ENCODE results near the gene SEMA4C. TPM values are rescaled to one million over a fixed set of nuclear protein-coding genes. Genes with fewer than 3 reads are reported as not detected.

The SEMA4C gene
- total and polyA plus RNA-seq, 9 of the 15 experiments (the other 6 are each of a cell fraction or from before 2014, with no cell fraction given): 0.32 to 59.7 (median 23.9) TPM

DNA sequence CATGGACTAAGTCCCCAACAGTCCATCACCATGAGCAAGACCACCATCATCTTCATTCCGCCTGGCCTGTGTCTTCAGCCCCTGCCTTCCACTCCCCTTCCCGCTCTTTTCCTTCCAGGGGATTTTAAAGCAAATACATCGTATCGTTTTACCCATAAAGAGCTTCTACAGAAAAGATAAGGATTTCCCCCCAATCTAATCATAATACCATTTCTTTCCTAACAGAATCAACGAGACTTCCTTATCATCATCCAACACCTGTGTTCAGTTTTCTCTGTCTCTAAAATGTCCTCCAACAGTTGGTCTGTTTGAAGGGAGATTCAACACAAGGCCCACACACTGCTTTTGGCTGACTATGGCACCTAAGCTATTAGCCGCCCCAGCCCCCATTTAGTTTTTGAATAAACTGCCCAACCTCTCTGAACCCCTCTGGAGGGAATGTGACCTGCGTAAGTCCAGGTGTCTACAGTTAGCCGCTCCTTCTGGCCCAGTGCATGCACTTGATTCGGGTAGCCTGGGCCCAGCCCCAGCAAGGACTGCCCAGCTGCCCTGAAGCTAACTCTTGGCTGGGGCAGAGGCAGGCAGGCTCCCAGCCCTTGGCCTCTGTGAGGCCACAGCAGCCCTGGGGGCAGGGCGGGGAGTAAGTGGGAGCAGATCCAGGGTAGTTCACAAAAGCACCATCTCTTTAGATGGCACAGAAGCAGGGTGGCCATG, 25.3 kb upstream of the SEMA4C start (continued):
- TF ChIP-seq ZBTB49 (CRISPR knock-in tag; IDR thresholded peaks at IDR 0.05; ENCODE audit: borderline replicate concordance): no peak
- TF ChIP-seq SMAD2 (IDR thresholded peaks at IDR 0.05; ENCODE audit: low read depth, low read length): no peak
- TF ChIP-seq RAD51 (IDR thresholded peaks at IDR 0.05; ENCODE audit: borderline replicate concordance, low read depth): no peak; the same call in 1 of the 2 replicates
- peak; percentile 96 for TF ChIP-seq DPF2 (IDR thresholded peaks at IDR 0.05)
- peak; percentile 83; the same call in 1 of the 2 replicates for TF ChIP-seq NCOA1 (IDR thresholded peaks at IDR 0.05; ENCODE audit: low read depth)
- peak; percentile 10; the same call in 1 of the 2 replicates for TF ChIP-seq VEZF1 (CRISPR knock-in tag; IDR thresholded peaks at IDR 0.05)
- peak; percentile 92 for TF ChIP-seq PML (IDR thresholded peaks at IDR 0.05; ENCODE audit: low read length)
- peak; percentile 88 for TF ChIP-seq SMARCE1 (IDR thresholded peaks at IDR 0.05)
- TF ChIP-seq, protein P1, sequence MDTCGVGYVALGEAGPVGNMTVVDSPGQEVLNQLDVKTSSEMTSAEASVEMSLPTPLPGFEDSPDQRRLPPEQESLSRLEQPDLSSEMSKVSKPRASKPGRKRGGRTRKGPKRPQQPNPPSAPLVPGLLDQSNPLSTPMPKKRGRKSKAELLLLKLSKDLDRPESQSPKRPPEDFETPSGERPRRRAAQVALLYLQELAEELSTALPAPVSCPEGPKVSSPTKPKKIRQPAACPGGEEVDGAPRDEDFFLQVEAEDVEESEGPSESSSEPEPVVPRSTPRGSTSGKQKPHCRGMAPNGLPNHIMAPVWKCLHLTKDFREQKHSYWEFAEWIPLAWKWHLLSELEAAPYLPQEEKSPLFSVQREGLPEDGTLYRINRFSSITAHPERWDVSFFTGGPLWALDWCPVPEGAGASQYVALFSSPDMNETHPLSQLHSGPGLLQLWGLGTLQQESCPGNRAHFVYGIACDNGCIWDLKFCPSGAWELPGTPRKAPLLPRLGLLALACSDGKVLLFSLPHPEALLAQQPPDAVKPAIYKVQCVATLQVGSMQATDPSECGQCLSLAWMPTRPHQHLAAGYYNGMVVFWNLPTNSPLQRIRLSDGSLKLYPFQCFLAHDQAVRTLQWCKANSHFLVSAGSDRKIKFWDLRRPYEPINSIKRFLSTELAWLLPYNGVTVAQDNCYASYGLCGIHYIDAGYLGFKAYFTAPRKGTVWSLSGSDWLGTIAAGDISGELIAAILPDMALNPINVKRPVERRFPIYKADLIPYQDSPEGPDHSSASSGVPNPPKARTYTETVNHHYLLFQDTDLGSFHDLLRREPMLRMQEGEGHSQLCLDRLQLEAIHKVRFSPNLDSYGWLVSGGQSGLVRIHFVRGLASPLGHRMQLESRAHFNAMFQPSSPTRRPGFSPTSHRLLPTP (IDR thresholded peaks at IDR 0.05; ENCODE audit: borderline replicate concordance, extremely low read depth, insufficient read length): no peak
- peak; percentile 85 for TF ChIP-seq SOX6 (IDR thresholded peaks at IDR 0.05)
- TF ChIP-seq RCOR1 (IDR thresholded peaks at IDR 0.05; ENCODE audit: borderline replicate concordance in 1 of 2, low read depth in 2 of 2, low read length in 2 of 2): peak in 1 of 2 experiments; percentile 78; a peak in 2 of 4 replicates
- peak; percentile 98 for TF ChIP-seq EP300 (IDR thresholded peaks at IDR 0.05; ENCODE audit: low read length)
- no peak for TF ChIP-seq RHOXF2B (CRISPR knock-in tag; conservative IDR thresholded peaks at IDR 0.05)
- 0 out of 2 replicates have a peak, but pooled peaks have one; percentile 51 for TF ChIP-seq TFAP4 (CRISPR knock-in tag; IDR thresholded peaks at IDR 0.05; ENCODE audit: borderline replicate concordance)
- no peak for TF ChIP-seq ZNF3 (CRISPR knock-in tag; IDR thresholded peaks at IDR 0.05)
- no peak for TF ChIP-seq CCNT2 (IDR thresholded peaks at IDR 0.05; ENCODE audit: borderline replicate concordance, extremely low read depth, insufficient read length, low read depth, low read length)
- TF ChIP-seq SNIP1 (IDR thresholded peaks at IDR 0.05; ENCODE audit: low read depth): no peak
- TF ChIP-seq CSDE1 (IDR thresholded peaks at IDR 0.05): no peak
- TF ChIP-seq NUFIP1 (IDR thresholded peaks at IDR 0.05; ENCODE audit: partially characterized antibody): peak; percentile 52
